Forelimb muscle (tissue), 1 donor: ENCODE results near the gene NRSN1. TPM values are rescaled to one million over a fixed set of nuclear protein-coding genes. Genes with fewer than 3 reads are reported as not detected.
"Not testable (repeated sequence)": the region's sequence is repeated elsewhere in the genome, so short reads cannot be mapped to it uniquely, and the experiment has no call there.

Experiments
- DNase-seq: peaks from one replicate; pipeline ENCODE4 v3.0.0-alpha.2; 2013; ENCODE audit warnings: low read depth
- polyA plus RNA-seq: library from polyadenylated mRNA; unstranded; fragments of 120-200 nt; gene quantifications from one replicate; pipeline ENCODE4 v1.2.1, GENCODE V29; 2013; ENCODE audit not compliant: insufficient read length

The NRSN1 gene
- polyA plus RNA-seq, 1 donor, result not detected

DNA sequence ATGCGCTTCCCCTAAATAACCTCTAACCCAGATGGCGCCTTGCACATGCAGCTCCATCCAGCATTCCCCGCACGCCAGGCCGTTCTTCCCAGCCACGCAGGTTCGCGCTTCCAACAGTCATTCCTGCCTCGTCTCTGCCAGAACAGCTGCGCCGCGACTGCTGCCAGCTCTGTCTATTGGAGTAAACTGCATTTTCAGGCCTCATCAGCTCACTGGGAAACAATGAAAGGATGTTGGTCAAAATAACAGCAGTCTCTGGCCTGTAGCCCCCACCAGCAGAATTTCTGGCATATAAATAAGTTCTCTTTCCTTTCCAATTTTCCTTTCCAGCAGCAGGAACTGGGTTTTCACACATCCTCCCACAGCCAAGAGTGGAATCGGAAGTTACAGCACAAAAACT is 14.6 kb downstream of the NRSN1 start:
- DNase-seq, result peak; percentile 80

DNA sequence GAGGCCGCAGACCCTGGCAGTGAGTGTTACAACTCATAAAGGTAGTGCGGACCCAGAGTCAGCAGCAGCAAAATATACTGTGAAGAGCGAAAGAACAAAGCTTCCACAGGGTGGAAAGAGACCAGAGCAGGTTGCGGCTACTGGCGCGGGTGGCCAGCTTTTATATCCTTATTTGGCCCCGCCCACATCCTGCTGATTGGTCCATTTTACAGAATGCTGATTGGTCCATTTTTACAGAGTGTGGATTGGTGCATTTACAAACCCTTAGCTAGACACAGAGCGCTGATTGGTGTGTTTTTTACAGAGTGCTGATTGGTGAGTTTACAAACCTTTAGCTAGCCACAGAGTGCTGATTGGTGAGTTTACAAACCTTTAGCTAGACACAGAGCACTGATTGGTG is 16.7 kb downstream of the NRSN1 start:
- not testable (repeated sequence) for DNase-seq

DNA sequence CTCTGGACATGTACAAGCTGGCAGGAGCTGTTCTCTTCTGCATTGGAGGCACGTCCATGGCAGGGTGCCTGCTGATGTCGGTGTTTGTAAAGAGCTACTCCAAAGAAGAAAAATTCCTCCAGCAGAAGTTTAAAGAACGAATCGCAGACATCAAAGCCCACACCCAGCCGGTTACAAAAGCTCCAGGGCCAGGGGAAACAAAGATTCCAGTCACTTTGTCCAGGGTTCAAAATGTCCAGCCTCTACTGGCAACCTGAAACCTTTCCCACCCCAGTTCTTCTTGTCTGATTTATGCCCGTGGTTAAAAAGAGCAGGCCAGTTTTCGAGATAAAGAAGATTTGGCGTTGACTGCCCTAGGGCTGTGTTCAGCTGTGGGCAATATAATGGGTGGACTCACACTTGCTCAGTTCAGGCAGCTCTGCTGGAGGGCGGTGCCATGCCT is 19.7 kb downstream of the NRSN1 start:
- no peak for DNase-seq

DNA sequence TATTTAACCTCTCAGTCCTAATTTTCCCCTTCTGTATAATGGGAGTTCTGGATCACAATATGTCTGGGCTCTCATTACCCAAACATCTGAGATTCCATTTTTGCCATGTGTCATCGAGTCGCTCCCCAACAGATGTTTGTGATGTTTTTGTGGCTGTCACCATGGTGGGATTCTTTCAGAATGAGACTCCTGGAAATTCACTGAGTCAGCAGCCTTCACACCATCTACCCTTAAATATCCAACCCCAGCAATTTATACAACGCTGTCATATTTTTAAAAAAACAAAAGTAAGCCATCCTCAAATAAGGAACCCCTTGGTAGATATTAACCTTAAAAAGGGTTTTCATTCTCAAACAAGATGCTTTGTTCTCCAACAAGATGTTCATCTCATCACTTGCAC is 20.9 kb downstream of the NRSN1 start:
- no peak for DNase-seq

DNA sequence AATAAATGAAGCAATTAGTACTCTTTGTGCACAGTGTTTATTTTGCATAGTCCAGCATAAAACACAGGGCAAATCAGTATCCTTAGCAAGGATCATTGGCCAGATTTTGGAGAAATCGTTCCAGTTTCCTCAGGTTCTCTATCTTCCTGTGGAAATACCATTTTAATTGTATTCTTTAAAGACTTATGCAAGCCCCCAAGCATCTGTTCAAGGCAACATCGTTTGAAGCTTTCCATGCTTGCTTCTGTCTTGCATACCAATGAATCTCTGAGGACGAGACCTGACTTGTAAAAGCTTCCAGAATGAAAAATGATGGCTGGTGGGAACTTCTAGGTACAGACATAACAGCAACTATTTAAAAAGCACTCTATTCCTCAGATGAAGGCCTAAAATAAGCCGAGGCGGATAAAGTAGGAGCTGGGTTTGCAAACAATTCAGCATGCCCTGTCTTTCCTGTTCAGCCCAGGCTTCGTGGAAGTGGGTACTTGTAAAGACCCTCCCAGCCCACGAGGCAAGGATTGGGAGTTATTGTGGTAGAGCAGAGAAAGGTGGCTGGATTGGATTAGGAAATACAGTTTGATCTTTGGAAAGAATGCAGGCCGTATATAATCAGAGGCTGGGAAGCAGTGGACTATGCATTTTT is 21.6 kb downstream of the NRSN1 start:
- DNase-seq, result no peak

DNA sequence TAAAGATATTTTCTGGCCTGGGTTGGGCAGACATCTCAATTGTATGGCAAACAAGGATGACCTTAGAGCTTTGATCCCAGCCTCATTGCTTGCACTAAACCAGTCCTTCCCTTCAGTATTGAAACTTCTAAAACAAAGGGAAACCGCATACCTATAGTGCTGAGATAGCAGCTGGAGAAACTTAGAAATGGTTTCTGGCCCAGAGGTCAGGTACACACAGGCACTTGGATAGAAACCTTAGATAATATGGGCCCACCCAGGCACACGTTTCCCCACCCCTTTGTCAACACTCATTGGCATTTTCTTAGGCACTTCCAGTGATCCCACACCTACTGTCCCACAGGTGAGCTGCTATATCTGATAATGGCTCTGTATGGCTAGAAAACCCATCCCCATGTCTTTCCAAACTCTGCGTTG is 22.1 kb downstream of the NRSN1 start:
- no peak for DNase-seq

DNA sequence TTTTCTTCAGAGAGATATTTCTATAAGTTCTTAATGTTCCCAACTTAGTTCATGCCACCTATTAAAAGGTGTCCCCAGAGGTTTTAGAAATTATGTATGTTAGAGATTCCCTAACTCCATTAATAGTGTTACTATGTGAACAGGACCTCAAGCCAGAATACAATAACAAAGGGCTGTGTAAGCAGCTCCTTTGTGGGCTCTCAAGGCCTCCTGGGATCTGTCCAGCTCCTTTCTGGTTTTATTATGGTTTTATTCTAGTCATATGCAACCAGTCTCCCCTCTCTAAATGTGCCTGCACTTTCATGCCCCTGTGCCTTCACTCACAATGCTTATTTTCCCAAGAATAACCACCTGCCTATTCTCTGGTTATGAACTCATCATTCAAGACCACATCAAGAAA is 22.7 kb downstream of the NRSN1 start:
- DNase-seq, result no peak

DNA sequence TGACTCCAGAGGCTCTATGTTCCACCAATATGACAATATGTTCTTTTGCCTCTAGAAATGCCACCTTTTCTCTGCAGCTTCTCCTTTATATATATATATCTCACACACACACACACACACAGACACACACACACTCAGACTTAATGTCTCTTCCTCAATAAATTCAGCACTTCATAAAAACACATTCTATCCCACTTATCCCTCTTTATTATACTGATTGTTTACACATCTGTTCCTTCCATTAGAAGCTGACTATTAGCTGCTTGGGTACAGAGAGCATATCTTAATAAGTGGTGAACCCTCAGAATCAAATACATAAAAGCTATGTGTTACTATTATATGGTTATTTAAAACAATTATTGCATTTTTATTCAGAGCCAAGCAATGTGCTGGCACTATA is 23.3 kb downstream of the NRSN1 start:
- DNase-seq, result no peak

DNA sequence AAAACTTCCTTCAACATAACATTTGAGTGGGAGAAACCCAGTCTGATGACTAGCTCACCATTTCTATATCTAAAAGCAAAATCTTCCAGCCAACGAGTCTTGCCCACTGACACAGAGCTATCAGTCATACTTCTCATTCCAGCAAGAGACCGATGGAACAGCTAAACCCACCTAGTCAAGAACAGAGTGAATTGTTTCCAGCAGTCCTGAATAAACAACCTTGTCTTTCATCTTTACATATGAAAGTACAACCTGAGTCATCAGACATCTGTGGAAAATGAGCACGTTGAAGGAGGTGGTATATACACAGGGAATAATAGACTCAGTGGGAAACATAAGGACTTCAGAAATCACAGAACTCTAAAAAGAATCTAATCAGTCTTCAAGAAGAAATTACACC is 23.8 kb downstream of the NRSN1 start:
- no peak for DNase-seq

DNA sequence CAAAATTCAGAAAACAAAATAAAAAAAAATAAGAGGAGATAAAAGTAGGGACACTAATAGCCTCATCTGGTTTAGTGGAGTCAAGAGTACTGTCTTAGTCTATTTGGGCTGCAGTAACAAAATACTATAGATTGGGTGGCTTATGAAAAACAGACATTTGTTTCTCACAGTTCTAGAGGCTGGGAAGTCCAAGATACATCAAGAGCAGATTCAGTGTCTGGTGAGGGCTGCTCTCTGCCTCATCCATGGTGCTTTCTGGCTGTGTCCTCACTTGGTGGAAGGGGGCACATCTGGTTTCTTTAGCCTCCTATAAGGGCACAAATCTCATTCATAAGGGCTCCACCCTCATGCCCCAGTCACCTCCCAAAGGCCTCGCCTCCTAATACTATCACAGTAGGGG is 26.0 kb downstream of the NRSN1 start:
- no peak for DNase-seq

DNA sequence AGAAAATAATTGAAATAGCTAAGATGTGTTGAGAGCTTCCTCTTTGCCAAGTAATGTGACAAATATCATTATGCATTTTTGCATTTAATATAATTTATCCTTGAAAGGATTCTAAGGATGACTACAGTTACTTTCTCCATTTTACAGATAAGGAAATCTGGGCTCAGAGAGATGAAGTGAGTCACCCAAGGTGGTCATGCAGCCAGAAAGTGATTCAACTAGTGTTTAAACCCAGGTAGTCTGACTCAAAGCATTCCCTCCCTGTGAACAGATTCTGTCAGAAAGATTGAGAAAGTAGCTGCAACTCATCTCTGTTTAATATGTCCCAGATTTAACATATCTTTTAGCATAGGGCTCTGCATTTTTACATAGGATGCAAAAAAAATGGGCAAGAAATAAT is 28.1 kb downstream of the NRSN1 start:
- DNase-seq, result no peak

DNA sequence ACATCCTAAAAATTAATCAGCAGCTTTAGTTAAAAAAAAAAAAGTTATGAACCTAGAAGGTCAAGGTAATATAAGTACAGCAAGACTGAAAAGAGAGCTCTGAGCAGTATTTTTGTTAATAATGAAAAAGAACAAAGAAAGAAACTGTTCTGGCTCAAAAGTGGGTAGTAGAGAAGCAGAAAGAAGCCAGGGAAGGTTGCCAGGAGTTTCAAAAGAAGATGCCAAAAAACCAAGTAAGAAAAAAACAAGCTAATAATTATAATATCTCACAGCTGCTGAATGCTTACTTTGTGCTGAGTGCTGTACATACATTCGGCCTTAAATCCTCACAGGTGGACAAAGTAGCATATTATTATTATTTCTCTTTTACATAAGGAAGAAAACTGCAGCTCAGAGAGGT is 31.9 kb downstream of the NRSN1 start:
- no peak for DNase-seq

DNA sequence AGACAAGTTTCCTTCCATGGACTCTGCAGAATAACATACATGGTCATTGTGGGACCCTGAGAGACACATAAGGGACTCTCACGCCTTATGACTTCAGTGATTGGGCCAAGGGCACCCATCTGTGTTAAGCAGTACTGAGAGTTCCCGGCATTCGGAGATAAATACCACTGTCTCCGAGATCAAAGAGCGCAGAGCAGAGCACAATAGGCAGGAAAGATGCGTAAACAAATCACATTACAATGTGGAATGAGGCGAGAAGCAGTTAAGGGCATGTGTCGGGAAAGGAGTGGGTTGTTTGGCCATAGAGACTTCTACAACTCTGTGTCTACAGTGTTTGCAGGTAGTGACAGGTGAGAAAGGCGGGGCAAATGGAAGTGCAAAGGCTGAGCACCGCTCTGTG is 57.6 kb downstream of the NRSN1 start:
- no peak for DNase-seq

DNA sequence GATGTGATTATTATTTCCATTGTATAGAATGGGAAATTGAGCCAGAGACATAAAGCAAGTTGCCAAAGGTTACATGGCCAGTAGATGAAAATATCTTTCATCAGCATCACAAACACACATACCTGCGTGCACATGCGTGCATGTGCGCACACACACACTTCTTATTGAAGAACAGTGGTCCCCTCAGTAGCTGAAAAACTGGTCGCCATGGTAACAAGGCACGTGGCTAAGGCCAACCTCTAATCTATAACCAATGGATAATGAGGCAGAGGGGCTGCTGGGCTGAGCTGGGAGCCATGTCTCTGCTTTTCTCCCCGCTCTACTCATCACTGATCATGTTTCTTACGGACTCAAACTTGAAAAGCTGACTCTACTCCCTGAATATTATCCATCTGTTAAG is 60.3 kb downstream of the NRSN1 start:
- DNase-seq, result no peak

DNA sequence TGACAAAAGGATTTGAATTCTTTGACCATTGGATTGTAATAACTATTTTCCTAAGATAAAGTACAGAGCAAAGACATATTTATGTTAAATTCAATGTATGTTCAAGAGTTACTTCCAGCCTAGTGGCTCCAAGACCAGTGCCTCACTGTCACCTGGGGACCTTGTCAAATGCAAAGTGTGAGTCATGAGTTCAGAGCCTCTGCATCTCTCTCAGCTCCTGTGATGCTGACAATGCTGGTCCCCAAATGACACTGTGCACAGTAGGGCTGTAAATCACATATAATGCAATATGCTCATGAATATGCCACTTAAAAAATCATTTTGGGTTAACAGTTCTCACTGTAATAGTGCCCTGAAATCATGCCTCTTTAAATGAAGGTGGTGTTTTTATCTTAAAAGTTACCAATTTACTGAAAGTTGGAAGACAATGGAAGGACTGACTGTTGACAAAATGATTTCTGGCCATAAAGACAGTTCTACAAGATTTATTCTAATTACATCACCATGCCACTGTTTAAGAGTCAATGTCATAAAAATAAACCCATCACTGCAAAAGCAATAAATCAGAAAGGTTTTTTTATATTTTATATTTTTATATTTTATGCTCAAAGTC is 62.1 kb downstream of the NRSN1 start:
- no peak for DNase-seq

DNA sequence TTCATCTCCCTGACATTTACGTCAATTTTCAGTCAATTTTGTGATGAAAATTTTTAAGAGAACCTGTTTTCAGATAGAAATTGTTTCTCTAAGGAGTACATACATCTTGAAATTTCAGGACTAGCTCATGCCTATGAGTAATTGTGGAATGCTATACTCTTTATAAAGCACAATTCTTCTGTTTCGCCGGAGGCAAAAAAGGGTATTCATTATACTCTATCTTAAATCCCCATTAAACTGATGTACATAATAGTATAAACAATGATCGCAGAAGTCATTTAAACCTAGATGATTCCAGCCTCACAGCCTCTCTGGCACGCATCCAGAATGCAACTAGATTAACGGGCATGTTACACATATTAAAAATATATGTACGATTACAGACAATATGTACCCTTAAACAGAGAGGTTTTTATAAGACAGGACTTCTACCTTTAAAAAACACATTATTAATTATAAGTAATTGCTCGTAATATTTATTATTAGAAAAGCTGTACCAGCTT is 62.6 kb downstream of the NRSN1 start:
- no peak for DNase-seq

DNA sequence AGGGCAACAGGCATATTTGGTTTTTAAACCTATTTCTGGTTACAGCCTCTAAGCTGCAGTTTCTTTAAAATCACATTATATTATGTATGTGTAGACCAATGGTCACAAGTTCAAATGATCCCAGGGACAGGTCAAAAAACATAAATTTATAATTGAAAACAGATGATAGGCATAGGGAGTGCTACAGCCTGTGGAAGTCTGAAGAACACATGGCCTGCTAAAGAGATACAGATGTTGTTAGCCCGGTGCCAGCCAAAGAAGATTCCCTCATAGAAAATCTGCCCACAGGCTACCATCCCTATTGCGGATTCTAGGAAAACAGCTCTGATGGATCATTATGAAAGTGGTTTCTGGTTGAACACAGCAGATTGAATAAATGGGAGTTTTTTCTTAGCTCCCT is 65.3 kb downstream of the NRSN1 start:
- no peak for DNase-seq

DNA sequence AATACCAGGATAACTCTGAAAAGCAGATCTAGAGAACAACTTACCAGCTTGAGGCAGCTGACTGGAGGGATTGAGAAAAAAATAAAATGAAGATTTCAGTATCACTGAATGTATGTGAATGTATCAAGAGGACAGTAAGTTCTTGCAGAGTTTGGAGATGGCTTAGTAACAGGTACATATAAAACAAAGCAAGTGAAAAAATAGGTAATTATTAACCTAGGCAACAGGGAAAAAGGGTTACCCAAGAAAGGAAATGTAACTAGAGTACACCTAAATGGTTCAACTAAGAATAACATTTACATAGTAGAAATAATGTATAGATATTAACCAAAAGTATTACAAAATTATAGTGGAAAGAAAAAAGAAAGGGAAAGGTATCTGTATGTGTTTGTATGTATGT is 67.3 kb downstream of the NRSN1 start:
- DNase-seq, result no peak

DNA sequence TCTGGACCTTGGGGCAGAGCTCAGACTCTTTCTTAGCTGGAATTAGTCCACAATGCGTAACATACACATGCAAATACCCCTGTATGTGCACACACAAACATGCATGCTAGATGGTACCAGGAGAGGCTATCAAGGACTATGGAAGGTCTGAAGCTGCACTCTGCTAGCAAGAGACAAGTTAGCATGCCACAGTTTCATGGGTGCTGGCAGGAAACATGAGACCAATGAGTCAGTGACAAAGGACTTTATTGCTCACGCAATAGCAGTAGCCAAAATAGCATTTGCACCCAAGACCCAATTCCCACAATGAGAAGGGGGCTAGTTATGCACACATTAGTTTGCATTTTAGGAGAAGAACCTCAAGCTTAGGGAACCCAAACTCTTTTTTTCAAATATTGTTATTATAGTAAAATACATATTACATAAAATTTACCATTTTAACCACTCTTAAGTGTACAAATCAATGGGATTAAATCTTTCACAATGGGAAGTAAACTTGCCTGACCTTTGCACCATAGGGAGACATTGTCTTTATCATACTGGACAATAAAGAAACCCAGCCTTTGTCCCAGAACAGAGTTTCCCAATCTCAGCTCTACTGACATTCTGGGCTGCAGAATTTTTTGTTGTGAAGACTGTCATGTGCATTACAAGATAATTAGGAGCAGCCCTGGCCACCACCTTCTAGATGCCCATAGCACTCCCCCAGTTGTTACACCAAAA is 69.1 kb downstream of the NRSN1 start:
- no peak for DNase-seq

DNA sequence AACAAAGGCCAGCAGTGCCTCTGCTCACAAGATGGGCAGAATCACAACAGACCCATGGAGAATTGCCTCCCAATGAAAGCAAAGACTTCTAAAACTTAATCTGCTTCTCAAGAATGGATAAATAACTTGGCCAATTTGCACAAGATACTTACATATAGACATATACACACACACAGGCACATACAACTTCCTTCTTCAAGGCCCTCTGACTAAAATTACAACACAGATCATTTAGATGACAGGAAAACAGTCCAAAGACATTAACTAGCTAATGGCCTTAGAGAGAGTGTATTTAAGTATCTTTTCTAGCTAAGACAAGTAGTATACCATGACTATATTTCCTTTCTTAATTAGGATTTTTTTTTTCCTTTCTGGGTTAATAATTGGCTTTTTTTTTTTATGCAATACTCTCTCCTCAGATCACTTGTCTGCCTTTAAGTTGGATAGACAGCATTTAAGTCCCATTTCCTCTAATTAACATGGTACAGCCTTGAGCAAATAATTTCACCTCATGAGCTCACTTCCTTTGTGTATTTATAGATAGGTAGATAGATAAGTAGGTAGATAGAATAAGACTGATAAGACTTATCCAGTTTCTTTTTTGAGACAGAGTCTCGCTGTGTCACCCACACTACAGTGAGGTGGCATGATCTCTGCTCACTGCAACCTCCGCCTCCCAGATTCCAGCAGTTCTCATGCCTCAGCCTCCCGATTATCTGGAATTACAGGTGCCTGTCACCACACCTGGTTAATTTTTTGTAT is 70.0 kb downstream of the NRSN1 start:
- DNase-seq, result no peak
